Measurements from ENCODE around the gene TRMT10B. TPM values are rescaled to one million over a fixed set of nuclear protein-coding genes. Genes with fewer than 3 reads are reported as not detected.

The TRMT10B gene
- total and polyA plus RNA-seq, 10 of the 15 experiments (the other 5 are each of a cell fraction or from before 2014, with no cell fraction given): 3.7 to 11.7 (median 6.8) TPM

GRCh38 chr9:37784616-37785483, 31.2 kb downstream of the TRMT10B start, which contains the start of gene EXOSC3 (continued):
- TF ChIP-seq ZNF687 (IDR thresholded peaks at IDR 0.05) (peak; percentile 53; the same call in 1 of the 2 replicates), TARDBP (IDR thresholded peaks at IDR 0.05; ENCODE audit: borderline replicate concordance) (0 out of 2 replicates have a peak, but pooled peaks have one; percentile 52), IKZF1 (conservative IDR thresholded peaks at IDR 0.05) (peak; percentile 90), ELK1 (IDR thresholded peaks at IDR 0.05; ENCODE audit: low read depth, low read length) (peak; percentile 80), FOS (IDR thresholded peaks at IDR 0.05; ENCODE audit: borderline replicate concordance, extremely low read depth, insufficient read length) (no peak), RB1 (IDR thresholded peaks at IDR 0.05; ENCODE audit: borderline replicate concordance) (peak; percentile 85; the same call in 1 of the 2 replicates), RELA (IDR thresholded peaks at IDR 0.05; ENCODE audit: borderline replicate concordance, partially characterized antibody) (peak; percentile 53), SMAD1 (IDR thresholded peaks at IDR 0.05; ENCODE audit: low read depth, partially characterized antibody) (no peak), POU2F2 (IDR thresholded peaks at IDR 0.05; ENCODE audit: borderline replicate concordance, low read depth, low read length) (0 out of 3 replicates have a peak, but pooled peaks have one; percentile 37), DPF2 (IDR thresholded peaks at IDR 0.05) (peak; percentile 57; the same call in 1 of the 2 replicates), POLR2AphosphoS2 (IDR thresholded peaks at IDR 0.05; ENCODE audit: low read depth, low read length) (peak; percentile 85), CBX5 (IDR thresholded peaks at IDR 0.05; ENCODE audit: low read depth) (peak; percentile 62; the same call in 1 of the 2 replicates), IKZF2 (IDR thresholded peaks at IDR 0.05) (no peak; a peak in 1 of 4 replicates), ETV6 (conservative IDR thresholded peaks at IDR 0.05 in 1 of 2, IDR thresholded peaks at IDR 0.05 in 1 of 2; ENCODE audit: borderline replicate concordance in 1 of 2, low read depth in 1 of 2) (peak in 1 of 2 experiments; percentile 96; a peak in 2 of 4 replicates), LARP7 (IDR thresholded peaks at IDR 0.05) (peak; percentile 90), POLR2AphosphoS5 (IDR thresholded peaks at IDR 0.05; ENCODE audit: low read length) (peak; percentile 96), BACH1 (IDR thresholded peaks at IDR 0.05; ENCODE audit: borderline replicate concordance) (0 out of 2 replicates have a peak, but pooled peaks have one; percentile 38), GATAD2B (conservative IDR thresholded peaks at IDR 0.05; ENCODE audit: low read depth) (peak; percentile 59; the same call in 1 of the 2 replicates), RCOR1 (conservative IDR thresholded peaks at IDR 0.05; ENCODE audit: low read depth, low read length) (0 out of 2 replicates have a peak, but pooled peaks have one; percentile 82), SMAD5 (IDR thresholded peaks at IDR 0.05; ENCODE audit: low read depth) (peak; percentile 87), HCFC1 (IDR thresholded peaks at IDR 0.05; ENCODE audit: low read length) (peak; percentile 66), RAD51 (IDR thresholded peaks at IDR 0.05) (no peak), ASH2L (IDR thresholded peaks at IDR 0.05; ENCODE audit: borderline replicate concordance, low read depth) (0 out of 2 replicates have a peak, but pooled peaks have one; percentile 73)
